Measurements from ENCODE around the gene THOC2.

THOC2 gene

GRCh38 chrX:123629502-123629901 is 103.3 kb downstream of the THOC2 start:
- no peak for DNase-seq
- Histone ChIP-seq H3K36me3 (peaks cover 3% of the 10 kb centered on the region), H3K4me1 (no peaks in the 10 kb centered on the region), H3K4me3 (ENCODE audit: low read depth, low read length) (no peak overlapping the region), H3K27me3 (no peaks in the 10 kb centered on the region), H3K9me3 (no peaks in the 10 kb centered on the region)
- TF ChIP-seq CTCF (IDR thresholded peaks at IDR 0.05; ENCODE audit: low read depth, low read length), result no peak

GRCh38 chrX:123626962-123627361 is 105.9 kb downstream of the THOC2 start:
- DNase-seq, result no peak
- Histone ChIP-seq H3K36me3 (peaks cover 9% of the 10 kb centered on the region), H3K4me1 (no peaks in the 10 kb centered on the region)

GRCh38 chrX:123625952-123626351 is 106.9 kb downstream of the THOC2 start:
- H3K27me3 ChIP-seq, result no peaks in the 10 kb centered on the region
- H3K36me3 ChIP-seq, result peaks cover 9% of the 10 kb centered on the region

More at GRCh38 chrX:123626962-123627361, 105.9 kb downstream of the THOC2 start:
- Histone ChIP-seq H3K9me3 (no peaks in the 10 kb centered on the region), H3K27me3 (no peaks in the 10 kb centered on the region), H3K4me3 (ENCODE audit: low read depth, low read length) (no peak overlapping the region)
- TF ChIP-seq CTCF (IDR thresholded peaks at IDR 0.05; ENCODE audit: low read depth, low read length), result no peak

GRCh38 chrX:123625477-123625876 is 107.4 kb downstream of the THOC2 start:
- H3K27me3 ChIP-seq, result no peaks in the 10 kb centered on the region
- no peak overlapping the region for H3K4me3 ChIP-seq (ENCODE audit: low read depth, low read length)
- DNase-seq, result no peak
- H3K9me3 ChIP-seq, result no peaks in the 10 kb centered on the region
- peaks cover 9% of the 10 kb centered on the region; the same call in 1 of the 2 replicates for H3K36me3 ChIP-seq
- TF ChIP-seq CTCF (IDR thresholded peaks at IDR 0.05; ENCODE audit: low read depth, low read length), result no peak
- no peaks in the 10 kb centered on the region for H3K4me1 ChIP-seq

More at GRCh38 chrX:123625952-123626351, 106.9 kb downstream of the THOC2 start:
- Histone ChIP-seq H3K4me3 (ENCODE audit: low read depth, low read length) (no peak overlapping the region), H3K4me1 (no peaks in the 10 kb centered on the region), H3K9me3 (no peaks in the 10 kb centered on the region)
- no peak for TF ChIP-seq CTCF (IDR thresholded peaks at IDR 0.05; ENCODE audit: low read depth, low read length)
- DNase-seq, result no peak

GRCh38 chrX:123617007-123617406 is 115.8 kb downstream of the THOC2 start:
- no peaks in the 10 kb centered on the region for H3K4me1 ChIP-seq
- H3K27me3 ChIP-seq, result no peaks in the 10 kb centered on the region
- no peak for TF ChIP-seq CTCF (IDR thresholded peaks at IDR 0.05; ENCODE audit: low read depth, low read length)
- no peak for DNase-seq
- H3K36me3 ChIP-seq, result no peaks in the 10 kb centered on the region; the same call in none of the 2 replicates
- no peaks in the 10 kb centered on the region for H3K9me3 ChIP-seq
- no peak overlapping the region for H3K4me3 ChIP-seq (ENCODE audit: low read depth, low read length)

GRCh38 chrX:123610915-123611314 is 121.9 kb downstream of the THOC2 start:
- H3K4me3 ChIP-seq (ENCODE audit: low read depth, low read length), result no peak overlapping the region
- H3K27me3 ChIP-seq, result no peaks in the 10 kb centered on the region
- TF ChIP-seq CTCF (IDR thresholded peaks at IDR 0.05; ENCODE audit: low read depth, low read length), result no peak
- no peaks in the 10 kb centered on the region for H3K4me1 ChIP-seq
- peaks cover 5% of the 10 kb centered on the region for H3K36me3 ChIP-seq
- no peak for DNase-seq
- H3K9me3 ChIP-seq, result no peaks in the 10 kb centered on the region
